Fibroblast of gingiva (primary cell): Measurements from ENCODE around the gene PCDHGA1.

Experiments used
- DNase-seq: peaks from one replicate; pipeline ENCODE4 v3.0.0-alpha.2; 2011; ENCODE audit warnings: low read depth

Gene PCDHGA1

DNA sequence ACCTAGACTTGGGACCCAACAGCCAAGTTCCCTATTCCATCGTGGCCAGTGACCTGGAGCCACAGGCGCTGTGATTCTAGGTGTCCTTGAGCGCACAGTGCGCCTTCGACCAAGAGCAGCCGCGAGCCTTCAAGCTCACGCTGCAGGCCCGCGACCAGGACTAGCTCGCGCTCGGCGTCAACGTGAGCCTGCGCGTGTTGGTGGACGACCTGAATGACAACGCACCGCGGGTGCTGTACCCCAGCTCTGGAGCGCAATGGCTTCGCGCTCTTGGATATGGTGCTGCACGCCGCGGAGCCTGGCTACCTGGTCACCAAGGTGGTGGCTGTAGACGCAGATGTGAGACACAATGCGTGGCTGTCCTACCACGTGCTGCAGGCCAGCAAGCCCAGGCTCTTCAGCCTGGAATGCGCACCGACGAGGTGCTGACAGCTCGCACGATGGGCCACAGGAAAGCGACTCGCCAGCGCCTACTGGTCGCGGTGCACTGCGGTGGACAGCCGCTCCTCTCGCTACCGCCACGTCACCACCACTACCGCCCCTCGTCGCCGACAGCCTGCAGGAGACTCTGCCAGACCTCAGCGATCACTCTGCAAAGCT is 111.4 kb downstream of the PCDHGA1 start:
- DNase-seq, result no peak

DNA sequence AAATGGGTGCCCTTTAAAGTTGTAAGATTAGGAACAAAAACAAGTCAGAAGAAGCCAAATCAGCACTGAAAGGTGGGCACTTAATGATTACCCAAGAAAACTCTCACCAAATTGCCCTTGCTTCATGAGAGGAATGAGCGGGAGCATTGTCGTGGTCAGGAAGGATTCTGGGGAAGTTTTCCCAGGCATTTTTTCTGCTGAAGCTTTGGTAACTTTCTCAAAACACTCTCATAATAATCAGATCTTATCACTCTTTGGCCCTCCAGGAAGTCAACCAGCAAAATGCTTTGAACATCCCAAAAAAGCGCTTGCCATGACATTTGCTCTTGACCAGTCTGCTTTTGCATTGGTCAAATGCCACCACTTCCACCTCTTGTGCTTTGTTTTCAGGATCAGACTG is 135.0 kb downstream of the PCDHGA1 start:
- DNase-seq, result no peak

- DNase-seq, result peak; percentile 94
Observed at GRCh38 chr5:141475625-141476131, 145.4 kb downstream of the PCDHGA1 start, which contains the start of gene PCDHGC3. Gene PCDHGC3, plus strand, starts transcription at chr5:141475966. Its CDS starts 151 bp downstream, at chr5:141476117.

DNA sequence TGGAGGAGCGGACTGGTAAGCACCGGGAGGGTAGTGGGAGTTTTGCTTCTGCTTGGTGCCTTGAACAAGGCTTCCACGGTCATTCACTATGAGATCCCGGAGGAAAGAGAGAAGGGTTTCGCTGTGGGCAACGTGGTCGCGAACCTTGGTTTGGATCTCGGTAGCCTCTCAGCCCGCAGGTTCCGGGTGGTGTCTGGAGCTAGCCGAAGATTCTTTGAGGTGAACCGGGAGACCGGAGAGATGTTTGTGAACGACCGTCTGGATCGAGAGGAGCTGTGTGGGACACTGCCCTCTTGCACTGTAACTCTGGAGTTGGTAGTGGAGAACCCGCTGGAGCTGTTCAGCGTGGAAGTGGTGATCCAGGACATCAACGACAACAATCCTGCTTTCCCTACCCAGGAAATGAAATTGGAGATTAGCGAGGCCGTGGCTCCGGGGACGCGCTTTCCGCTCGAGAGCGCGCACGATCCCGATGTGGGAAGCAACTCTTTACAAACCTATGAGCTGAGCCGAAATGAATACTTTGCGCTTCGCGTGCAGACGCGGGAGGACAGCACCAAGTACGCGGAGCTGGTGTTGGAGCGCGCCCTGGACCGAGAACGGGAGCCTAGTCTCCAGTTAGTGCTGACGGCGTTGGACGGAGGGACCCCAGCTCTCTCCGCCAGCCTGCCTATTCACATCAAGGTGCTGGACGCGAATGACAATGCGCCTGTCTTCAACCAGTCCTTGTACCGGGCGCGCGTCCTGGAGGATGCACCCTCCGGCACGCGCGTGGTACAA is 146.0 kb downstream of the PCDHGA1 start:
- peak; percentile 82 for DNase-seq

DNA sequence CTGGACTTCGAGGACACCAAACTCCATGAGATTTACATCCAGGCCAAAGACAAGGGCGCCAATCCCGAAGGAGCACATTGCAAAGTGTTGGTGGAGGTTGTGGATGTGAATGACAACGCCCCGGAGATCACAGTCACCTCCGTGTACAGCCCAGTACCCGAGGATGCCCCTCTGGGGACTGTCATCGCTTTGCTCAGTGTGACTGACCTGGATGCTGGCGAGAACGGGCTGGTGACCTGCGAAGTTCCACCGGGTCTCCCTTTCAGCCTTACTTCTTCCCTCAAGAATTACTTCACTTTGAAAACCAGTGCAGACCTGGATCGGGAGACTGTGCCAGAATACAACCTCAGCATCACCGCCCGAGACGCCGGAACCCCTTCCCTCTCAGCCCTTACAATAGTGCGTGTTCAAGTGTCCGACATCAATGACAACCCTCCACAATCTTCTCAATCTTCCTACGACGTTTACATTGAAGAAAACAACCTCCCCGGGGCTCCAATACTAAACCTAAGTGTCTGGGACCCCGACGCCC is 146.8 kb downstream of the PCDHGA1 start:
- no peak for DNase-seq

GRCh38 chr5:141477815-141478214 is 147.5 kb downstream of the PCDHGA1 start:
- DNase-seq, result no peak

GRCh38 chr5:141478321-141478945 is 148.1 kb downstream of the PCDHGA1 start:
- no peak for DNase-seq

DNA sequence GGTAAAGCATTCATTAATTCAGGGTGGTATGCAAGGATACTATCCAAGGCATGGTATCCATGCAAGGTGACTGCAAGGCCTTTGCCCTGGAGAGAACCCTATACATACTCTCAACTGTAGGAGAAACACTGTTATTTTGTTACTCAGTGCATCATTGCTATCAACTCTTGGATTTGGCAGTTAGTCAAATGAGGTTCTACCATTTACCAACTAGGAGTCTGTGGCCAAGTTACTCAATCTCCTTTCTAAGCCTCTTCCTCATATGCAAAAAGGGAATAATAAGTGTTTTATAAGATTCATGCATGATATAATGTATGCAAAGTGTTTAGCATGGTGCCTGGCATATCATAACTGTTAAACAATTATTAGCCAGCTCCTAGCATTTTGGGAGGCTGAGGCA is 149.5 kb downstream of the PCDHGA1 start:
- peak; percentile 34 for DNase-seq

DNA sequence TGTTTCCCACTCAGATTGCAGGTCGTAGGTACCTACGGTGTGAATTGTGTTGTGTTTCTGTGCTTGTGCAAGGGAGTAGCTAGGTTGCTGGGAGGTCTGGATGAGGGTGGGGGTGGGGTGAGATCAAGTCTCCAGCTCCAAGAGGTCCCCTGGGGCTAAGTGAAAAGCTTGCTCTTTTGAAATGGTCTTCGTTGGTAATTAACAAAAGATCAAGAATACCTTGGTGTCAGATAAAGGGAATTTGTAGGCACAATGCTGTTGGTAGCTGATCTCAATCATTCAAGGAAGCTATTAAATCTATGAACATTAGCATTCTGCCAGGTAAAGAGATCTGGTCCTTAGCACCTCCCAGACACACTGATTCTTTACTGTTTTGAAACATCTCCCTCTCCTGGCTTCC is 153.6 kb downstream of the PCDHGA1 start:
- no peak for DNase-seq

DNA sequence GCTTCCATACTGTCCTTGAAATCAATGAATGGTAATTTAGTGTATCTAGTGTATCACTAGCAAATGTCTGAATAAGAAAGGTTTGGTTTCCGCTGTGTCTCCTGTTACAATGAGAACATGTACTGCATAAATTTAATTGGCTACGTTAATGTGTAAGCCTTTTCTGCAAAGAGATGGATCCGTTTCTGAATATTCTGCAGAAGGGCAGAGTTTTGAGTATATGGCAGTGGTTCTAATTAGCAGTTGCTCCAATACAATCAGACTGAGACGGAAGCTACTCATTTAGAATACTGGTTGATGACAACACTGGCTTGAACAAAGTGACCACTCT is 154.0 kb downstream of the PCDHGA1 start:
- no peak for DNase-seq

DNA sequence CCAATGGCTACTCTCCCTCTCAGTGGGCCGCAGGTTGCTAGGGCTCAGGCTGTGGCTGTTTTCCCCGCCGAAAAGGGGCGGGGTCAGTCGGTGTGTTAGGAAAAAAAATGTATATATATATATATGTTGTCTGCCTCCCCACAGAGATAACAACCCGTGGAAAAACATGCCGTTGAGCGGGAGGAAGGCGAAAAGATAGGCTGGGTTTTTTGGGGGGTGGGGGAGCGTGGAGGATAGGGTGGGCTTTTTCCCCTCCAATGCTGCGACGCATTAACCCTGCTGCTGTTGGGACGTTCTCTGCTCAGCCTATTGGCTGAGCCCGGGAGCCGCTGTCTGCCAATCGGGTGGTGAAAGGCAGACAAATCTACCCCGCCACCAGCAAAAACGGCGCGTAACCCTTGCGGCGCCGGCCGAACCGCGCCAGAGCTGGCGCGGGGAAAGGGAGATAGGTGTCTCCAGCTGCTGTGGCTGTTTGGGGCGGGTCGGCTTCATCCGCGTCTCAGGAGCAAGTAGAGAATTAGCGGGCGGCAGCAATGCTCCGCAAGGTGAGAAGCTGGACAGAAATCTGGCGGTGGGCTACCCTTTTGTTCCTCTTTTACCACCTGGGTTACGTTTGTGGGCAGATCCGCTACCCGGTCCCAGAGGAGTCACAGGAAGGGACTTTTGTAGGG is 154.5 kb downstream of the PCDHGA1 start, which contains the start of gene PCDHGC4:
Gene PCDHGC4 (plus strand): TSS at position 390 of the 671 bp plus-strand sequence. CDS start 144 bp downstream, at position 534.
- no peak for DNase-seq

- DNase-seq, result no peak
Observed at GRCh38 chr5:141485321-141486055, 155.2 kb downstream of the PCDHGA1 start.

DNA sequence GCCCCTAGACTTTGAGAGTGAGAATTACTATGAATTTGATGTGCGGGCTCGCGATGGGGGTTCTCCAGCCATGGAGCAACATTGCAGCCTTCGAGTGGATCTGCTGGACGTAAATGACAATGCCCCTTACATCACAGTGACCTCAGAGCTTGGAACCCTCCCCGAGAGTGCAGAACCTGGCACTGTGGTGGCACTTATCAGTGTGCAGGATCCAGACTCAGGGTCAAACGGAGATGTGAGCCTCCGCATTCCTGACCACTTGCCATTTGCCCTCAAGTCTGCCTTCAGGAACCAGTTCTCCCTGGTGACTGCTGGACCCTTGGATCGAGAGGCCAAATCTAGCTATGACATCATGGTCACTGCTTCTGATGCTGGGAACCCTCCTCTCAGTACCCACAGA is 155.8 kb downstream of the PCDHGA1 start:
- DNase-seq, result no peak

- DNase-seq, result no peak
Observed at GRCh38 chr5:141487131-141487530, 156.8 kb downstream of the PCDHGA1 start.

DNA sequence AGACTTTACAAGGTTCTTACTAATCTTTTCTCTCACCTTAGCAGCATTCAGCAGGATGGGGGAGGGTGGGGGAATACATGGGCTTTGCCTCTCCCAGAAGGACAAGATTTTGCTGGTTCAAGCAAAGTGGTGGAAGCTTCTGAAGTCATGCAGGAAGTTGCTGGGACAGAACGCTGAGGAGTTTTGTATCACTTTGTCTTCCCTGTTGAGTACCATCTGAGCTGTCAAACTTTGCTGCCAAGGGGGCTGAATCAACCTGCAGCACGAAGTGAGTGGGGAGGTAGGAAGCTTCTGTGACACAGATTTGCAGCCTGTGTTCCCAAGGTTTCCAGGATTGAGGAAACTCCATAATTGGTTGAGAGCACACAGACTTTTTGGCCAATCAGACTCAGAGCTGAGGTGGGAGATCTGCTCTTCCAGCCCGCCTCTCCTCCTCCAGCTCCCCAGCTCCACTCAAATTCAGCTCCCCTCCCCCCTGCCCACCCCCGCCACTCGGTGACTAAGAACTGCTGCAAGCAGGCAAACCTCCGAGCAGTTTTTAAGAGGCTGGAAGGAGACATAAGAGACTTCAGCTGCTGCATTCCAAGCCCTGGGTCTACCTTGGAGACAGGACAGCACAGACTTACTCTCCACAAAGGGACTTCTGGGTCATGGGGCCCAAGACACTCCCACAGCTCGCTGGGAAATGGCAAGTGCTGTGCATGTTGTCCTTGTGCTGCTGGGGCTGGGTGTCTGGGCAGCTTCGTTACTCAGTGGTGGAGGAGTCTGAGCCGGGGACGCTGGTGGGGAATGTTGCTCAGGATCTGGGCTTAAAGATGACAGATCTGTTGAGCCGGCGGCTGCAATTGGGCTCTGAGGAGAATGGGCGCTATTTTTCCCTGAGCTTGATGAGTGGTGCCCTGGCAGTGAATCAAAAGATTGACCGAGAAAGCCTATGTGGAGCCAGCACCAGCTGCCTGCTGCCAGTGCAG is 158.6 kb downstream of the PCDHGA1 start, which contains the start of gene PCDHGC5:
Gene PCDHGC5 (plus strand): TSS at position 491 of the 971 bp plus-strand sequence. CDS start 160 bp downstream, at position 651.
- peak; percentile 22 for DNase-seq

GRCh38 chr5:141489841-141490240 is 159.5 kb downstream of the PCDHGA1 start:
- no peak for DNase-seq

- no peak for DNase-seq
Observed at GRCh38 chr5:141490271-141490670, 160.0 kb downstream of the PCDHGA1 start.

DNA sequence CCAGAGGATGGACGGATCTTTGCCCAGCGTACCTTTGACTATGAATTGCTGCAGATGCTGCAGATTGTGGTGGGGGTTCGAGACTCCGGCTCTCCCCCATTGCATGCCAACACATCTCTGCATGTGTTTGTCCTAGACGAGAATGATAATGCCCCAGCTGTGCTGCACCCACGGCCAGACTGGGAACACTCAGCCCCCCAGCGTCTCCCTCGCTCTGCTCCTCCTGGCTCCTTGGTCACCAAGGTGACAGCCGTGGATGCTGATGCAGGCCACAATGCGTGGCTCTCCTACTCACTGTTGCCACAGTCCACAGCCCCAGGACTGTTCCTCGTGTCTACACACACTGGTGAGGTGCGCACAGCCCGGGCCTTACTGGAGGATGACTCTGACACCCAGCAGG is 160.5 kb downstream of the PCDHGA1 start:
- DNase-seq, result no peak

DNA sequence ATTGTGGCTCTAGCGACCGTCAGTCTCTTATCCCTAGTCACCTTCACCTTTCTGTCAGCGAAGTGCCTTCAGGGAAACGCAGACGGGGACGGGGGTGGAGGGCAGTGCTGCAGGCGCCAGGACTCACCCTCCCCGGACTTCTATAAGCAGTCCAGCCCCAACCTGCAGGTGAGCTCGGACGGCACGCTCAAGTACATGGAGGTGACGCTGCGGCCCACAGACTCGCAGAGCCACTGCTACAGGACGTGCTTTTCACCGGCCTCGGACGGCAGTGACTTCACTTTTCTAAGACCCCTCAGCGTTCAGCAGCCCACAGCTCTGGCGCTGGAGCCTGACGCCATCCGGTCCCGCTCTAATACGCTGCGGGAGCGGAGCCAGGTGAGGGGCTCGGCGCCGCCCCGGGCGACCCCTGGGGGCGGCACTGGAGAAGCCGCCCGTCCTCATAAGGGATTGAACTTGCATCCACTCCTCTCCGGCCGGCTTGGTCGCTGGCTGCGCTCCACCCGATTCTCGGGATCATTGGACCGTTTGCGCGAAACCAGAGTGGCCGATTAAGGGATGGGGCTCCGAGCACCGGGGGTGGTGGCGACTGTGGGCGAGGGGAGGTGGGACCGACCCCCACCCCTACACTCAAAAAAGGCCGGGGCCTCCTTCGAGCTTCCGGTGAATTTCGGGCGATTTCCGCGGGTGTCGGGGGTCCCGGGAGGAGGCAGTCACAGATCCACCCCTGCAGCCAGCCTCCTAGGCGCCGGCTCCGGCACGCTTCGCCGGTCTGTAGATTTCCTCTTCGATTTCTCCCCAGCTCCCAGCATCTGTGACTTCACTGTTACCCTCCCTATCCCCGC is 161.2 kb downstream of the PCDHGA1 start:
- DNase-seq, result no peak
